ENCODE data around the gene JUN. TPM values are rescaled to one million over a fixed set of nuclear protein-coding genes. Genes with fewer than 3 reads are reported as not detected.

JUN gene
- total and polyA plus RNA-seq, 2 of the 13 experiments (the other 11 are each of a cell fraction or from before 2014, with no cell fraction given), result 18.2 to 22.3 TPM

GRCh38 chr1:58783993-58784757 lies at the start of gene JUN (continued):
- no peak; the same call in 1 of the 2 replicates for TF ChIP-seq ZNF317 (CRISPR knock-in tag; IDR thresholded peaks at IDR 0.05)
- no peak for TF ChIP-seq SMARCC2 (IDR thresholded peaks at IDR 0.05)
- no peak for TF ChIP-seq ZNF446 (CRISPR knock-in tag; IDR thresholded peaks at IDR 0.05)
- no peak for TF ChIP-seq TOE1 (CRISPR knock-in tag; IDR thresholded peaks at IDR 0.05)
- peak; percentile 9; the same call in 1 of the 2 replicates for TF ChIP-seq ELF3 (CRISPR knock-in tag; IDR thresholded peaks at IDR 0.05)
- TF ChIP-seq PRDM4 (CRISPR knock-in tag; IDR thresholded peaks at IDR 0.05; ENCODE audit: borderline replicate concordance), result no peak
- no peak; the same call in 1 of the 2 replicates for TF ChIP-seq SIX4 (CRISPR knock-in tag; IDR thresholded peaks at IDR 0.05)
- TF ChIP-seq CEBPG (CRISPR knock-in tag; IDR thresholded peaks at IDR 0.05), result no peak
- TF ChIP-seq ZNF75D (CRISPR knock-in tag; IDR thresholded peaks at IDR 0.05; ENCODE audit: borderline replicate concordance), result no peak
- TF ChIP-seq HNRNPUL1 (IDR thresholded peaks at IDR 0.05; ENCODE audit: low read depth, low read length), result 0 out of 2 replicates have a peak, but pooled peaks have one; percentile 41
- TF ChIP-seq ZNF644 (CRISPR knock-in tag; IDR thresholded peaks at IDR 0.05; ENCODE audit: low read depth), result no peak
- peak; percentile 52 for TF ChIP-seq SUZ12 (IDR thresholded peaks at IDR 0.05; ENCODE audit: low read depth, low read length)
- TF ChIP-seq POLR2AphosphoS5 (IDR thresholded peaks at IDR 0.05; ENCODE audit: low read depth, low read length), result peak; percentile 99
- no peak for TF ChIP-seq ZNF615 (CRISPR knock-in tag; IDR thresholded peaks at IDR 0.05; ENCODE audit: borderline replicate concordance)
- TF ChIP-seq TGIF2 (CRISPR knock-in tag; IDR thresholded peaks at IDR 0.05), result no peak; the same call in 1 of the 2 replicates
- TF ChIP-seq ZBTB8A (CRISPR knock-in tag; IDR thresholded peaks at IDR 0.05; ENCODE audit: borderline replicate concordance, low read depth), result no peak
- TF ChIP-seq RBAK (CRISPR knock-in tag; IDR thresholded peaks at IDR 0.05), result no peak
- TF ChIP-seq ZNF891 (CRISPR knock-in tag; IDR thresholded peaks at IDR 0.05), result no peak
- peak; percentile 89 for TF ChIP-seq NFYC (CRISPR knock-in tag; IDR thresholded peaks at IDR 0.05)
- no peak for TF ChIP-seq DPF2 (CRISPR knock-in tag; IDR thresholded peaks at IDR 0.05; ENCODE audit: borderline replicate concordance, low read depth)
- peak; percentile 42; the same call in 1 of the 2 replicates for TF ChIP-seq HOXA3 (CRISPR knock-in tag; IDR thresholded peaks at IDR 0.05)
- no peak for TF ChIP-seq PLRG1 (conservative IDR thresholded peaks at IDR 0.05)
- TF ChIP-seq, protein P1, sequence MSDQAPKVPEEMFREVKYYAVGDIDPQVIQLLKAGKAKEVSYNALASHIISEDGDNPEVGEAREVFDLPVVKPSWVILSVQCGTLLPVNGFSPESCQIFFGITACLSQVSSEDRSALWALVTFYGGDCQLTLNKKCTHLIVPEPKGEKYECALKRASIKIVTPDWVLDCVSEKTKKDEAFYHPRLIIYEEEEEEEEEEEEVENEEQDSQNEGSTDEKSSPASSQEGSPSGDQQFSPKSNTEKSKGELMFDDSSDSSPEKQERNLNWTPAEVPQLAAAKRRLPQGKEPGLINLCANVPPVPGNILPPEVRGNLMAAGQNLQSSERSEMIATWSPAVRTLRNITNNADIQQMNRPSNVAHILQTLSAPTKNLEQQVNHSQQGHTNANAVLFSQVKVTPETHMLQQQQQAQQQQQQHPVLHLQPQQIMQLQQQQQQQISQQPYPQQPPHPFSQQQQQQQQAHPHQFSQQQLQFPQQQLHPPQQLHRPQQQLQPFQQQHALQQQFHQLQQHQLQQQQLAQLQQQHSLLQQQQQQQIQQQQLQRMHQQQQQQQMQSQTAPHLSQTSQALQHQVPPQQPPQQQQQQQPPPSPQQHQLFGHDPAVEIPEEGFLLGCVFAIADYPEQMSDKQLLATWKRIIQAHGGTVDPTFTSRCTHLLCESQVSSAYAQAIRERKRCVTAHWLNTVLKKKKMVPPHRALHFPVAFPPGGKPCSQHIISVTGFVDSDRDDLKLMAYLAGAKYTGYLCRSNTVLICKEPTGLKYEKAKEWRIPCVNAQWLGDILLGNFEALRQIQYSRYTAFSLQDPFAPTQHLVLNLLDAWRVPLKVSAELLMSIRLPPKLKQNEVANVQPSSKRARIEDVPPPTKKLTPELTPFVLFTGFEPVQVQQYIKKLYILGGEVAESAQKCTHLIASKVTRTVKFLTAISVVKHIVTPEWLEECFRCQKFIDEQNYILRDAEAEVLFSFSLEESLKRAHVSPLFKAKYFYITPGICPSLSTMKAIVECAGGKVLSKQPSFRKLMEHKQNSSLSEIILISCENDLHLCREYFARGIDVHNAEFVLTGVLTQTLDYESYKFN (CRISPR knock-in tag; conservative IDR thresholded peaks at IDR 0.05), result peak; percentile 51; the same call in 1 of the 2 replicates
- TF ChIP-seq ZNF691 (CRISPR knock-in tag; IDR thresholded peaks at IDR 0.05; ENCODE audit: borderline replicate concordance, low read depth), result no peak; the same call in 1 of the 2 replicates
- TF ChIP-seq KMT2B (CRISPR knock-in tag; IDR thresholded peaks at IDR 0.05), result no peak
- no peak for TF ChIP-seq GFI1 (CRISPR knock-in tag; IDR thresholded peaks at IDR 0.05; ENCODE audit: borderline replicate concordance)

Measured in HepG2 (cell line).